SHP77 (cell line): ENCODE measurements around the gene USP37.

Experiments
- DNase-seq, 2 experiments: peaks; one replicate each; lab custom pipeline; 2025; lab: John Stamatoyannopoulos, UW

The USP37 gene

DNA sequence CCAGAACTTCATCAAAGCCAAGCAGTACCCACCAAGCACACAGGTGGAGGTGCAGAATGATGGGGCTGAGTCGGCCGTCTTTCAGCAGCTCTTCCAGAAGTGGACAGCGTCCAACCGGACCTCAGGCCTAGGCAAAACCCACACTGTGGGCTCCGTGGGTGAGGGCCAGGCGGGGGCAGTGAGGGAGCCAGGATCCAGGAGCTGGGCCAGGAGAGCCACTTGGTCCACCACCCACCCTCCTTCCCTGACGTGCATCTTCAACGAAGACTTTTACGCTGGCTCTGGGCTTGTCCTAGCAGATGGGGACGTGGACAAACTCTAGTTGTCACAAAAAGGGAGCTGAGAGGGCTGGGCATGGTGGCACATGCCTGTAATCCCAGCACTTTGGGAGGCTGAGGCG is 137.4 kb downstream of the USP37 start:
- DNase-seq, result no peak

- no peak for DNase-seq
Measured at GRCh38 chr2:218429911-218430692, 138.0 kb downstream of the USP37 start.

DNA sequence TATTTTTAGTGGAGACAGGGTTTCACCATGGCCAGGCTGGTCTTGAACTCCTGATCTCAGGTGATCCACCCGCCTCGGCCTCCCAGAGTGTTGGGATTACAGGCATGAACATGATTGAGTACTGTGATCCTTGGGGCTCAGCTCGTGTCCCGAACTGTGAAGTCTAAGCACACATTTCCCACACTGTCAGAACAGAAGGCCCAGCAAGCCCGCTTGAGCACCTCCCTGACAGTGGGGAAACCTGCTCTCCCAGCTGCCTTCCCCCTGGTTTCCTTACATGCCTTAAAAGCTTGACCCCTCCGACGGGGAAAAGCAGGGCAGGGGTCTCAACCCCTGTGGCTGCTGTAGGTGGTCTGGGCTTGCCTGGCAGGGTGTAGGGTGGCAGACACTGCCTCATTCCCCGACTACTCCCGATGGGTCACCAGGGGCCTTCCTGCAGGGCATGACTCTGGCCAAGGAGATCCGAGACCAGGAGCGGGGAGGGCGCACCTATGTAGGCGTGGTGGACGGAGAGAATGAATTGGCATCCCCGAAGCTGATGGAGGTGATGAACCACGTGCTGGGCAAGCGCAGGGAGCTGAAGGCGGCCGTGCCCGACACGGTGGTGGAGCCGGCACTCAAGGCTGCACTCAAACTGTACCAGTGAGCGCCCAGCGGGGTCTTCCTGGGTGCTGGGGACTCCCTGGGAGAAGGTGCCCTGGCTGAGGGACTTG is 139.1 kb downstream of the USP37 start:
- no peak for DNase-seq

- no peak for DNase-seq
Measured at GRCh38 chr2:218427741-218428140, 140.4 kb downstream of the USP37 start.

DNA sequence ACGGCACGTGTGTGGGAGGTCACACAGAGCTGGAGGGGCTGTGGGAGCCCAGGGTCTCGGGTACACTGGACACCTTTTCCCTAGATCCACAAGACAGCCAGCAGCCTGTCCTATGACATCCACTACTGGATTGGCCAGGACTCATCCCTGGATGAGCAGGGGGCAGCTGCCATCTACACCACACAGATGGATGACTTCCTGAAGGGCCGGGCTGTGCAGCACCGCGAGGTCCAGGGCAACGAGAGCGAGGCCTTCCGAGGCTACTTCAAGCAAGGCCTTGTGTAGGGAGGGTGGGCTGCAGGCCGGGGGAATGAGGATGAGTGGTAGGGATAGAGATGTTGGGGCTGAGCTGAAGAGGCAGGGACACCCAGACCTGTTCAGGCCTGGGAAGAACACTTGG is 142.6 kb downstream of the USP37 start:
- DNase-seq, result no peak

DNA sequence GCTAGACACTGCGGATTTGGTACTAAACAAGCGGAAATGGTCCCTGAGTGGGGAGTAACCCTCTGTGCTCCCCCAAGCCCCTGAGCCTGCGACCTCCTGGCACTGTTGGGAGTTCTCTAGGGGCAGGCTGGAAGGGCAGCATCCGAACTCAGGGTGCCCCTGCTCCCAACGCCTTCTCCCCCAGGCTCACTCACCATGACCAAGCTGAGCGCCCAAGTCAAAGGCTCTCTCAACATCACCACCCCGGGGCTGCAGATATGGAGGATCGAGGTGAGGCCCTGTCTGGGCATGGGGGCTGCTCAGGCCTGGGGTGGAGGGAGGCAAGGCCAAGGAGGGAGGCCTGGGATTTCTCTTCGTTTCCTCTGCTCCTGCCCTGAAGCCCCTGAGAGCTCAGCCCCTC is 144.6 kb downstream of the USP37 start:
- DNase-seq, result no peak

- DNase-seq, result no peak
Measured at GRCh38 chr2:218422403-218423086, 145.6 kb downstream of the USP37 start.

GRCh38 chr2:218421027-218421426 is 147.1 kb downstream of the USP37 start:
- no peak for DNase-seq

GRCh38 chr2:218419630-218420216 is 148.4 kb downstream of the USP37 start:
- DNase-seq, result no peak

DNA sequence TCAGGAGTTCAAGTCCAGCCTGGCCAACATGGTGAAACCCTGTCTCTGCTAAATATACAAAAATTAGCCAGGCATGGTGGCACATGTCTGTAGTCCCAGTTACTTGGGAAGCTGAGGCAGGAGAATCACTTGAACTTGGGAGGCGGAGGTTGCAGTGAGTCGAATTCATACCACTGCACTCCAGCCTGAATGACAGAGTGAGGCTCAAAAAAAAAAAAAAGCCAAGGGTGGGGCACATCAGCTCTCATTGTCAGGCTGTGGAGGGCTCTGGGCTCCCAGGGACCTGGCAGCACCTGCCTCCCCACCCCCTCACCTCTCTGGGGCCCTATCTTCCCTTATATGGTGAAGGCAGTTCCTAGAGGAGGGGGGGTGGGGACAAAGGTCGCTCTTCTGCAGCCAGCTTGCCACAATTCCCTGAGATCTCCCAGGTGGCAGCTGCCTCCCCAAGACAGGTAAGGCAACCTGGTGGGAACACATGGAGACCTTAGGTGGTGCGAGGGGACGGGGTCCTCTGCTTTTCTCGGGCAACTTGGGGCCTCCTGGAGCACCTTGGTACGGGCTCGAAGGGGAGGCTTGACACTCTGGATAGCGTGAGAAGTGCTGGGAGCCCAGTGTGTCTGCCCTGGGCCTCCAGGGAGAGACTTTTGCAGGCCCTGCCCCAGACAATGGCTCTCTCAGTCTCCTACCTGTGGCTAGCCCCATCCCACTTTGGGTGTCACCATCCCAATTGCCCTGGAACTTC is 149.3 kb downstream of the USP37 start, which contains the start of gene VIL1:
Gene VIL1, plus strand, starts transcription at position 407 of the 742 bp plus-strand sequence. CDS start 4,656 bp downstream, outside the sequence.
- no peak for DNase-seq

GRCh38 chr2:218418321-218418716 is 149.8 kb downstream of the USP37 start:
- DNase-seq, result no peak

GRCh38 chr2:218407717-218408116 is 160.4 kb downstream of the USP37 start:
- DNase-seq, result no peak

DNA sequence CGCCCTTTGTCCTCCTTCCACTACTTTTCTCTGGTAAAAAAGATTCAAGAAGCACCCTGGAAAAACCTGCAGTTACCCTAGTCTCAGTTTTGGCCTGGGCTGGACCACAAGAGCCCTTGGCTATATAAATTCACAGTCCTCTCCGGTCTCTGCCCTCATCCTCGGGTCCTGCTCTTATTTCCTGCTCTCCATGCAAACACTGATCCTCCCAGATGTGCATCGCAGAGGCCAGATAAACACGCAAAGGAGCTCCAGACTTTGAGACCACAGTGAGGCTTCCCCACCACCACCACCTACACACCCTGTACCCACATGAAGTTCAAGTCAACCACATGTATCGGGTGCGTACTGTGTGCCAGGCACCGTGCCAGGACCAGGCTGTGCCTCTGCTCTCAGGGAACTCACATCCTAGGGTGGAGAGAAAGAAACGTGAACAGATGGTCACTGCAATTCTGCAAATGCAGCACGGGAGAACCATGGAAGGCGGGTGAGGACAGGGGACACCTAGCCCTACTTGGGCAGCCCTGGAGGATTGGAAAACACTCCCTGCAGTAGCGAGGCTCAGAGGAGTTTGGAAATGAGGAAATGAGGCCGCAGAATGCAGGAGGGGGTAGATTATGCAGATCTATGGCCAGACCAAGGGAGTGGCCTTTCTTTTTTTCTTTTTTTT is 161.1 kb downstream of the USP37 start:
- DNase-seq, result peak; percentile 34 to 61

DNA sequence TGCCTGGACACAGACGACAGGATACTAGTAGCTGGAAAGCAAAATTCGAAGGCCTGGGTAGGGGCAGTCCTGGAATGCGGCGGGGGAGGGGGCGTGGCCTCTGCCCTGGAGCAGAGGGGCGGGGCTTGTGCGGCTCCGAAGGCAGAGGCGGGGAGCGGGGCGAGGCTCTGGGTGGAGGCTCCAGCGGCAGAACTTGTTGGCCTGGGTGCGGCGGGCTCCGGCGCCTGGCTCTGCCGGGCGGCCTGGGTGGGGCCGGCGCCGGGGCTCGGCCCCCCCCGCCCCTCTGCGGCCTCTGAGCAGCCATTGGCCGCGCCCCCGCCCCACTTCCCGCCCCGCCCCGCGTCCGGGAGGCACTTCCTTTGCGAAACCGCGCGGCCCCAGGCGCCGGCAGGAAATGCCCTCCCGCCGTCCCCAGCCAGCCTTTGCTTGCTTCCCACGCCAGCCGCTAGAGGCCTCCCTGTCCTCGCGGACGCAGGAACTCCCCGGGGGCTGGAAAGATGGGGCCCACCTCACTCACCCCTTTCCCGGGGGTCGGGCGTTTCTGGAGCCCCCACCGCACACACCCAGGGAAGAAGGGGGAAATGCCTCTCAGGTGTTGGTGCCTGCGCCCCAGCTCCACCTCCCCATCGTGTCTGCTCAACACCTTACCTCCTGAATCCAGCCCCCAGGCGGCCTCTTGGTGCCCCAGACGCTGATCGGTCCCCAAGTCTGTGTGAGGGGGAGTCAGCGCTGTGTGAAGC is 161.8 kb downstream of the USP37 start:
- peak; percentile 86 to 99 for DNase-seq

GRCh38 chr2:218405746-218406208 is 162.4 kb downstream of the USP37 start:
- DNase-seq, result no peak

DNA sequence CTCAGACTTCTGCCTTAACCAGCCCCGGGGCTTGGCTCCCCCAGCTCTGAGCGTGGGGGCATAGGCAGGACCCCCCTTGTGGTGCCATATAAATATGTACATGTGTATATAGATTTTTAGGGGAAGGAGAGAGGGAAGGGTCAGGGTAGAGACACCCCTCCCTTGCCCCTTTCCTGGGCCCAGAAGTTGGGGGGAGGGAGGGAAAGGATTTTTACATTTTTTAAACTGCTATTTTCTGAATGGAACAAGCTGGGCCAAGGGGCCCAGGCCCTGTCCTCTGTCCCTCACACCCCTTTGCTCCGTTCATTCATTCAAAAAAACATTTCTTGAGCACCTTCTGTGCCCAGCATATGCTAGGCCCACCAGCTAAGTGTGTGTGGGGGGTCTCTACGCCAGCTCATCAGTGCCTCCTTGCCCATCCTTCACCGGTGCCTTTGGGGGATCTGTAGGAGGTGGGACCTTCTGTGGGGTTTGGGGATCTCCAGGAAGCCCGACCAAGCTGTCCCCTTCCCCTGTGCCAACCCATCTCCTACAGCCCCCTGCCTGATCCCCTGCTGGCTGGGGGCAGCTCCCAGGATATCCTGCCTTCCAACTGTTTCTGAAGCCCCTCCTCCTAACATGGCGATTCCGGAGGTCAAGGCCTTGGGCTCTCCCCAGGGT is 162.9 kb downstream of the USP37 start:
- DNase-seq, result no peak

GRCh38 chr2:218404351-218405085 is 163.6 kb downstream of the USP37 start:
- DNase-seq, result no peak

GRCh38 chr2:218403810-218404209 is 164.3 kb downstream of the USP37 start:
- no peak for DNase-seq

- no peak for DNase-seq
Measured at GRCh38 chr2:218402911-218403411, 165.2 kb downstream of the USP37 start.
